Spleen (tissue), 11 donors: Measurements from ENCODE around the gene AFF4. TPM values are rescaled to one million over a fixed set of nuclear protein-coding genes. Genes with fewer than 3 reads are reported as not detected.

ENCODE experiments used
- DNase-seq: peaks from one replicate; pipeline ENCODE4 v3.0.0-alpha.2; 2020
- H3K27ac ChIP-seq, 8 donors: fragments of 200-600 bp; sonication (generic) in 7 of 8; 1 replicate in 4 of 8; 2 replicates in 4 of 8; pipeline versions ENCODE4 v1.5.0 to v1.8.0; 2016 to 2021; ENCODE audit warnings: inconsistent platforms in 4 of 8, mild to moderate bottlenecking in 4 of 8, moderate library complexity in 1 of 8
- H3K27me3 ChIP-seq, 7 donors: fragments of 200-600 bp; sonication (generic) in 6 of 7; replicated peaks in 1 of 7; 1 replicate in 4 of 7; 2 replicates in 3 of 7; pipeline versions ENCODE4 v1.5.0 to v1.8.0; 2016 to 2021; ENCODE audit warnings: inconsistent platforms in 3 of 7, mild to moderate bottlenecking in 1 of 7
- H3K36me3 ChIP-seq, 6 donors: fragments of 200-600 bp; sonication (generic) in 5 of 6; 1 replicate in 4 of 6; 2 replicates in 2 of 6; pipeline versions ENCODE4 v1.5.0 to v1.8.0; 2016 to 2021; ENCODE audit warnings: inconsistent platforms in 2 of 6
- H3K4me1 ChIP-seq, 6 donors: fragments of 200-600 bp; sonication (generic) in 5 of 6; 1 replicate in 3 of 6; 2 replicates in 3 of 6; pipeline versions ENCODE4 v1.5.0 to v1.8.0; 2016 to 2021; ENCODE audit warnings: inconsistent platforms in 3 of 6
- H3K4me3 ChIP-seq, 8 donors: fragments of 200-600 bp; sonication (generic) in 7 of 8; 1 replicate in 4 of 8; 2 replicates in 4 of 8; pipeline versions ENCODE4 v1.5.0 to v1.8.0; 2016 to 2021; ENCODE audit warnings: inconsistent platforms in 4 of 8, mild to moderate bottlenecking in 4 of 8, moderate library complexity in 2 of 8
- H3K9me3 ChIP-seq, 8 donors: fragments of 200-600 bp; sonication (generic) in 7 of 8; 1 replicate in 4 of 8; 2 replicates in 4 of 8; pipeline versions ENCODE4 v1.5.0 to v1.8.0; 2016 to 2021; ENCODE audit warnings: inconsistent platforms in 4 of 8
- POLR2A ChIP-seq, 3 donors: fragments of 450-650 bp; IDR thresholded peaks; one replicate each; pipeline ENCODE4 v1.5.1; 2017; ENCODE audit warnings: antibody characterized with exemption in 3 of 3, mild to moderate bottlenecking in 1 of 3
- POLR2AphosphoS5 ChIP-seq, 3 donors: sonication (generic); formaldehyde crosslinking; IDR thresholded peaks; one replicate each; pipeline ENCODE4 v1.5.1; 2017; ENCODE audit warnings: antibody characterized with exemption in 3 of 3
- WGBS, 5 donors: extraction: QIAGEN DNeasy Blood & Tissue Kit in 3 of 5; methylation state at CpG; one replicate each; pipeline versions ENCODE4 v1.1.5 to v1.1.7; 2013 to 2018; 5-methylcytosine and 5-hydroxymethylcytosine counted together
- intact Hi-C: fragments of 100-400 bp; cut with DNase I; formaldehyde crosslinking; loops from one replicate; pipeline ENCODE4 v1.15.0; 2023; ENCODE audit warnings: low total_unique reads
- polyA plus RNA-seq, 3 donors: library from polyadenylated mRNA; stranded (reverse); fragments of 200-250 nt; gene quantifications; one replicate each; pipeline ENCODE4 v1.2.1, GENCODE V29; 2013
- total RNA-seq, 7 donors: library from RNA; depleted of rRNA in 3 of 7; stranded (reverse); fragments of >200 nt in 3 of 7; fragmentation: NEBNext Ultra II Directional in 4 of 7; extraction: Animal tissue kit (Norgen Biotek cat#: 25700) in 4 of 7; gene quantifications; one replicate each; pipeline versions ENCODE4 v1.1.0 to v1.2.1, GENCODE V29; 2016 to 2021
- TF ChIP-seq, protein P1 (sequence below), 11 experiments: fragments of 200-600 bp in 7 of 11; fragments of 450-650 bp in 4 of 11; sonication (generic) in 4 of 11; IDR thresholded peaks in 8 of 11; conservative IDR thresholded peaks in 3 of 11; 1 replicate in 7 of 11; 2 replicates in 4 of 11; pipeline versions ENCODE4 v1.4.0 to v1.8.0; 2016 to 2021; ENCODE audit warnings: antibody characterized with exemption in 11 of 11, inconsistent platforms in 4 of 11, mild to moderate bottlenecking in 1 of 11
- donor health status: healthy with polysubstance abuse.
- donor health status: DM: no; HTN: no; CAD: no; lungs with moderate emphysema.
- donor health status: DM: no; HTN: no; CAD: no.
- donor health status: Bipolar disorder and iron deficiency.
- donor health status: healthy.
- donor health status: DM: no; HTN: no; CAD: no.
- donor health status: DM: yes; HTN: yes; CAD: no.

The AFF4 gene
- total and polyA plus RNA-seq, 10 donors, result 5.1 to 84.3 (median 65.1) TPM

DNA sequence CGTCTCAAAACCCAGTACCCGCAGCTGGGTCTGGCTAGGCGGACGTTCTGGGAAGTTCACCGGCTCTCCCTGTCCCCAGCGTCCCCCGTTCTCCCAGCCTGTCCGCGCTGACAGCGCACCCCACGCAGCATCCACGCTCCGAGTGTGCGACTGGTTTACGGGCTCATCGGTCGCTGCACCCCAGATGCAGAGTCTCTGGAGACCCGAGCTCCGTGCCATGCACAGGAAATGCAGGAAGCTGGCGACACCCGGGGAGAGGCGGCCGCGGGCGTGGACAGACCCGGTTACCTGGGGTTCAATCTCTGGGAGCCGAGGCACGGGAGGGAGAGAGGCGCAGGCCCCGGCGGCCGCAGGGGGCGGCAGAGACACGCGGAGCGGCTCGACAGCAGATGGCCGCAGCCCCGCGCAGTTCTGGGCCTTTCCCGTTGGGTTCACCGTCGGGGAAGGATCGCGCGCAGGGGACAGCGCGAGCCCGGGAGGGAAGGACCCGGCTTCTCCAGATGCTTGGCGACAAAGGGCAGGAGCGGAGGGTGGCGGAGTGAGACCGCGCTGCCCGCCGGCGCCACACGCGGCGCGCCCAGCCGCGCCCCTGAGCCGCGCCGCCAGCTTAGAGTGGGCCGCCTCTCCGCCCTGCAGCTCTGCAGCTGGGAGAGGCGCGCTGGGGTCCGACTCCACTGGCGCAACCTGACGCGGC is 133.5 kb downstream of the AFF4 start:
- intact Hi-C loops, result no loop called here
- TF ChIP-seq POLR2AphosphoS5 (IDR thresholded peaks at IDR 0.05) (peak; percentile 30 to 68 (median 54)), POLR2A (IDR thresholded peaks at IDR 0.05) (no peak)
- TF ChIP-seq, protein P1, sequence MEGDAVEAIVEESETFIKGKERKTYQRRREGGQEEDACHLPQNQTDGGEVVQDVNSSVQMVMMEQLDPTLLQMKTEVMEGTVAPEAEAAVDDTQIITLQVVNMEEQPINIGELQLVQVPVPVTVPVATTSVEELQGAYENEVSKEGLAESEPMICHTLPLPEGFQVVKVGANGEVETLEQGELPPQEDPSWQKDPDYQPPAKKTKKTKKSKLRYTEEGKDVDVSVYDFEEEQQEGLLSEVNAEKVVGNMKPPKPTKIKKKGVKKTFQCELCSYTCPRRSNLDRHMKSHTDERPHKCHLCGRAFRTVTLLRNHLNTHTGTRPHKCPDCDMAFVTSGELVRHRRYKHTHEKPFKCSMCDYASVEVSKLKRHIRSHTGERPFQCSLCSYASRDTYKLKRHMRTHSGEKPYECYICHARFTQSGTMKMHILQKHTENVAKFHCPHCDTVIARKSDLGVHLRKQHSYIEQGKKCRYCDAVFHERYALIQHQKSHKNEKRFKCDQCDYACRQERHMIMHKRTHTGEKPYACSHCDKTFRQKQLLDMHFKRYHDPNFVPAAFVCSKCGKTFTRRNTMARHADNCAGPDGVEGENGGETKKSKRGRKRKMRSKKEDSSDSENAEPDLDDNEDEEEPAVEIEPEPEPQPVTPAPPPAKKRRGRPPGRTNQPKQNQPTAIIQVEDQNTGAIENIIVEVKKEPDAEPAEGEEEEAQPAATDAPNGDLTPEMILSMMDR (IDR thresholded peaks at IDR 0.05 in 8 of 11, conservative IDR thresholded peaks at IDR 0.05 in 3 of 11), result peak; percentile 57 to 94 (median 88)
- no peaks in the 10 kb centered on the region for H3K9me3 ChIP-seq
- H3K27ac ChIP-seq, result peak overlapping the region in 6 of 8 donors; percentile 46 to 81 (median 57)
- H3K27me3 ChIP-seq, result peaks cover 0 to 69% (median 34%) of the 10 kb centered on the region in 7 donors
- peak; percentile 93 for DNase-seq
- 3 to 13% (median 4%) methylated on average over 27 to 75 of the region's 75 CpGs for WGBS, 5 donors
- peaks cover 4 to 40% (median 34%) of the 10 kb centered on the region in 6 donors for H3K4me1 ChIP-seq
- peak overlapping the region; percentile 58 to 93 (median 72) for H3K4me3 ChIP-seq
- no peaks in the 10 kb centered on the region for H3K36me3 ChIP-seq

DNA sequence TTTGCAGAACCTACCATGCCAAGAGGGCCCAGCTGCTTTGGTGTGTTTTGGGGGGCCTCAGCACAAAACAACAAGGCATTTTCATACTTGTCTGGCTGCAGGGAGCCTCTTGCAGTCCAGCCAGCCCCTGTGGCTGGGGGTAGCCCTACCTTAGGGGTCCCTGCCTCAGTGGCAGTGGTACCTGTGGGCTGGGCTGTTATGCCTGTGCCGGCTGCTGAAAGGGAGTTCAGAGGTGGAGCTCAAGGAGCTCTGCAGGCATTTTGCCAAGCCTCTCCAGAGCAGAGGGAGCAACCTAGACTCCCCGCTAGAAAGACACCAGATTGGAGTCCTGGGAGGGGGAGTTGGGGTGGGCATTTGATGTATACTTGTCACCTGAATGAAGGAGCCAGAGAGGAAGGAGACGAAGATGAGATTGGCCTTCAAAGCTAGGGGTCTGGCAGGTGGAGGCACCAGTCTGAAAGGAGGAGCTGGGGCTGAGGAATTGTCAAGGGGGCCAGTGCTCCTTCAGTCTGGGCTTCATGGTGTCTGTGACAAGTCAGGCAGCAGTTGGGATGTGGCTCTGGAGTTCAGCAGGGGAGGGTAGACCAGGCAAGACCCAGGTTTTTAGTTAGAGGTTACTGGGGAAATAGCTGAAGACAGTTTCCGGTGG is 134.5 kb downstream of the AFF4 start:
- intact Hi-C loops, result no loop called here
- TF ChIP-seq POLR2AphosphoS5 (IDR thresholded peaks at IDR 0.05) (no peak), POLR2A (IDR thresholded peaks at IDR 0.05) (no peak)
- TF ChIP-seq, protein P1 (IDR thresholded peaks at IDR 0.05 in 8 of 11, conservative IDR thresholded peaks at IDR 0.05 in 3 of 11), result no peak
- Histone ChIP-seq H3K9me3 (no peaks in the 10 kb centered on the region), H3K27ac (no peak overlapping the region), H3K4me1 (peaks cover 4 to 42% (median 34%) of the 10 kb centered on the region in 6 donors), H3K36me3 (no peaks in the 10 kb centered on the region), H3K27me3 (peaks cover 0 to 78% (median 42%) of the 10 kb centered on the region in 7 donors), H3K4me3 (peak overlapping the region in 1 of 8 donors; percentile 93)
- no peak for DNase-seq
- WGBS, 5 donors, result 67 to 81% (median 76%) methylated on average over 4 of the region's 4 CpGs

DNA sequence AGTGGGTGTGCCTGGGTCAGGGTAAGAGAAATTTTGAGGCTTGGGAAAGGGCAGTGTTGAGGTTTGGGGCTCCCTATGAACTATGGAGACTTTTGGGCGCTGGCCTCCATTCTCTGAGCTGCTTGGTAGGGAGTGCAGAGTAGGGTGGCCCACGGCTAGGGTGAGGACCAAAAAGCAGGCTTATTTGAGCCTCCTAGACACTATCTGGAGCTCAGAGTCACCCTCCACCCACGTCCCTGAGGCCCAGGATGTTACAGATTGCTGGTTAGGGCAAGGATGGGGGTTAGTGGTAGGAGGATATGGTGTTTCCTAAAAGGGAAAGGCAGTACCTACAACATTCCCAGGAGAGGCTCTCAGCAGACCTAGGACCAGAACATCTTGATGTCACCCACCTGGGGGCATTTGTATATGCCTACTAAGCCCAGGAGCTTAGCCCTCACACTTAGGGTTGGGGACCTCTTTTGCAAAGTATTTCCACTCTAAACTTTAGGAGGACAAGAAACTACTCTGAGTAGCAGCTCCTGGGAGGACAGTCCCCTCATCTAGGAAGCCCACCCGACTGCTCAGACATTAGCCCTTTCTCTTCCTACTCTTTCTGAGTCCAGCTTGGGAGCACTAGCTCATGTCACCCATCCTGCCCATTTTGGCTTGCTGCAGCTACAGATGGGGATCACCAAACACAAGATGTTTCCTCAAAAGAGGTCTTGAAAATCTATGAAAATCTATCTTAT is 135.3 kb downstream of the AFF4 start:
- 79 to 94% (median 85%) methylated on average over 4 of the region's 4 CpGs for WGBS, 5 donors
- Histone ChIP-seq H3K4me3 (no peak overlapping the region), H3K27me3 (peaks cover 0 to 86% (median 43%) of the 10 kb centered on the region in 7 donors), H3K36me3 (no peaks in the 10 kb centered on the region), H3K27ac (no peak overlapping the region), H3K4me1 (peaks cover 4 to 48% (median 37%) of the 10 kb centered on the region in 6 donors), H3K9me3 (no peaks in the 10 kb centered on the region)
- intact Hi-C loops, result no loop called here
- TF ChIP-seq POLR2AphosphoS5 (IDR thresholded peaks at IDR 0.05) (no peak), POLR2A (IDR thresholded peaks at IDR 0.05) (no peak)
- TF ChIP-seq, protein P1 (IDR thresholded peaks at IDR 0.05 in 8 of 11, conservative IDR thresholded peaks at IDR 0.05 in 3 of 11), result no peak
- no peak for DNase-seq
